HCT116 (cell line): ENCODE data around the gene GATB. TPM values are rescaled to one million over a fixed set of nuclear protein-coding genes. Genes with fewer than 3 reads are reported as not detected.
"Not testable (repeated sequence)": the region's sequence is repeated elsewhere in the genome, so short reads cannot be mapped to it uniquely, and the experiment has no call there.

Experiments
- ATAC-seq: fragments of 200-7000 bp; cut with Tn5 transposase; 2 replicates; pipeline ENCODE4 v1.9.1; 2020; ENCODE audit warnings: mild to moderate bottlenecking, moderate library complexity
- BruUV-seq: library from RNA; stranded (reverse); fragments of 400-500 nt; replicated peaks from 2 replicates; lab custom pipeline; 2021; lab: Mats Ljungman, UMichigan
- CTCF ChIA-PET: fragments of 300-600 bp; sonication (Branson Sonifier 250); formaldehyde crosslinking; loops from one replicate; lab custom pipeline; 2021; ENCODE audit warnings: antibody characterized with exemption; lab: Charles Lee
- POLR2A ChIA-PET: fragments of 300-600, 350-600 bp; sonication (Branson Sonifier 250); formaldehyde crosslinking; loops from one replicate; lab custom pipeline; 2021; ENCODE audit warnings: antibody characterized with exemption; lab: Charles Lee
- RAD21 ChIA-PET, 2 experiments: fragments of 300-600 bp; sonication (Branson Sonifier 250); formaldehyde crosslinking; loops; one replicate each; lab custom pipeline; 2023; ENCODE audit warnings: low total read pairs in 2 of 2; ENCODE audit not compliant: uncharacterized antibody in 2 of 2, unreplicated experiment in 2 of 2, low non-redundant PET in 1 of 2; lab: Charles Lee
- DNase-seq: peaks from one replicate; pipeline ENCODE4 v3.0.0-alpha.2; 2010; ENCODE audit warnings: low read depth, low spot score
- H2AFZ ChIP-seq: fragments of 200-600 bp; shearing (Covaris generic), sonication (generic); 2 replicates; pipeline ENCODE4 v1.6.1; 2017; ENCODE audit warnings: low read depth, mixed run types, mixed read lengths, antibody characterized with exemption, low read length; ENCODE audit not compliant: poor library complexity, severe bottlenecking
- H3K27ac ChIP-seq: 2 replicates; pipeline ENCODE4 v1.5.1; 2012; ENCODE audit warnings: low read depth, low read length
- H3K27me3 ChIP-seq: fragments of 200-600 bp; sonication (generic); 2 replicates; pipeline ENCODE4 v1.6.1; 2016; ENCODE audit warnings: mixed run types, low read length, mixed read lengths; ENCODE audit not compliant: insufficient read depth
- H3K36me3 ChIP-seq, 2 experiments: fragments of 200-500 bp in 1 of 2; fragments of 200-600 bp in 1 of 2; sonication (Bioruptor generic) in 1 of 2; sonication (generic) in 1 of 2; 2 replicates each; pipeline versions ENCODE4 v1.5.1 to v1.6.1; 2014 to 2016; ENCODE audit warnings: low read length in 2 of 2, inconsistent platforms in 1 of 2, mixed read lengths in 1 of 2, mixed run types in 1 of 2; ENCODE audit not compliant: insufficient read depth in 2 of 2, control insufficient read depth in 1 of 2
- H3K4me1 ChIP-seq, 2 experiments: fragments of 200-600 bp in 1 of 2; sonication (generic) in 1 of 2; 2 replicates each; pipeline versions ENCODE4 v1.5.1 to v1.6.1; 2012 to 2017; ENCODE audit warnings: low read length in 2 of 2, inconsistent platforms in 1 of 2, mild to moderate bottlenecking in 1 of 2, mixed read lengths in 1 of 2, mixed run types in 1 of 2, moderate library complexity in 1 of 2; ENCODE audit not compliant: insufficient read depth in 2 of 2, control insufficient read depth in 1 of 2
- H3K4me2 ChIP-seq: fragments of 200-600 bp; sonication (generic); 2 replicates; pipeline ENCODE4 v1.6.1; 2017; ENCODE audit warnings: mixed run types, low read length, mixed read lengths
- H3K4me3 ChIP-seq, 2 experiments: fragments of 200-600 bp in 1 of 2; sonication (generic) in 1 of 2; replicated peaks in 1 of 2; 2 replicates each; pipeline ENCODE4 v1.5.1; 2011 to 2016; ENCODE audit warnings: low read length in 2 of 2, control low read depth in 1 of 2, low read depth in 1 of 2, mild to moderate bottlenecking in 1 of 2, mixed read lengths in 1 of 2, mixed run types in 1 of 2
- H3K79me2 ChIP-seq: fragments of 200-600 bp; sonication (generic); 2 replicates; pipeline ENCODE4 v1.6.1; 2017; ENCODE audit warnings: mild to moderate bottlenecking, mixed run types, low read length, moderate library complexity, mixed read lengths; ENCODE audit not compliant: insufficient read depth
- H3K9ac ChIP-seq: fragments of 200-600 bp; sonication (generic); 2 replicates; pipeline ENCODE4 v1.6.1; 2016; ENCODE audit warnings: low read length, mixed read lengths
- H3K9me2 ChIP-seq: fragments of 200-600 bp; sonication (generic), shearing (Covaris generic); 2 replicates; pipeline ENCODE4 v1.6.1; 2017; ENCODE audit warnings: mixed run types, mild to moderate bottlenecking, moderate library complexity; ENCODE audit not compliant: insufficient read depth
- H3K9me3 ChIP-seq, 2 experiments: fragments of 200-500 bp in 1 of 2; fragments of 200-600 bp in 1 of 2; sonication (Bioruptor generic) in 1 of 2; sonication (generic) in 1 of 2; 2 replicates each; pipeline ENCODE4 v1.6.1; 2014 to 2017; ENCODE audit warnings: low read length in 2 of 2, mixed read lengths in 2 of 2, inconsistent platforms in 1 of 2, low read depth in 1 of 2, mild to moderate bottlenecking in 1 of 2, mixed run types in 1 of 2, moderate library complexity in 1 of 2; ENCODE audit not compliant: control insufficient read depth in 1 of 2, insufficient read depth in 1 of 2
- H4K20me1 ChIP-seq: fragments of 200-600 bp; sonication (generic), shearing (Covaris generic); 2 replicates; pipeline ENCODE4 v1.6.1; 2017; ENCODE audit warnings: mixed run types, mild to moderate bottlenecking, moderate library complexity; ENCODE audit not compliant: insufficient read depth
- CBX3 ChIP-seq: IDR thresholded peaks from 2 replicates; pipeline ENCODE4 v1.6.1; 2012; ENCODE audit warnings: low read depth
- CEBPB ChIP-seq: IDR thresholded peaks from 2 replicates; pipeline ENCODE4 v1.6.1; 2012; ENCODE audit warnings: low read depth
- EGR1 ChIP-seq: IDR thresholded peaks from 2 replicates; pipeline ENCODE4 v1.6.1; 2012; ENCODE audit warnings: low read depth
- ELF1 ChIP-seq: IDR thresholded peaks from 2 replicates; pipeline ENCODE4 v1.6.1; 2012; ENCODE audit warnings: low read depth, borderline replicate concordance
- FOSL1 ChIP-seq: IDR thresholded peaks from 2 replicates; pipeline ENCODE4 v1.6.1; 2012; ENCODE audit warnings: low read depth
- JUND ChIP-seq: IDR thresholded peaks from 2 replicates; pipeline ENCODE4 v1.6.1; 2012
- POLR2A ChIP-seq: IDR thresholded peaks from 2 replicates; pipeline ENCODE4 v1.7.0; 2011; ENCODE audit warnings: borderline replicate concordance; ENCODE audit not compliant: insufficient read depth, insufficient read length; ENCODE audit errors: extremely low read depth
- POLR2AphosphoS5 ChIP-seq: IDR thresholded peaks from 2 replicates; pipeline ENCODE4 v1.6.1; 2011; ENCODE audit warnings: mild to moderate bottlenecking, low read depth, low read length, moderate library complexity
- RAD21 ChIP-seq: IDR thresholded peaks from 2 replicates; pipeline ENCODE4 v1.6.1; 2012; ENCODE audit warnings: low read depth, mild to moderate bottlenecking
- SIN3A ChIP-seq: IDR thresholded peaks from 2 replicates; pipeline ENCODE4 v1.6.1; 2012; ENCODE audit warnings: low read depth
- SP1 ChIP-seq: IDR thresholded peaks from 2 replicates; pipeline ENCODE4 v1.6.1; 2012; ENCODE audit warnings: low read depth
- SRF ChIP-seq: IDR thresholded peaks from 2 replicates; pipeline ENCODE4 v1.6.1; 2012; ENCODE audit warnings: low read depth
- YY1 ChIP-seq: IDR thresholded peaks from 2 replicates; pipeline ENCODE4 v1.6.1; 2011; ENCODE audit warnings: low read length, low read depth, moderate library complexity, mild to moderate bottlenecking; ENCODE audit not compliant: insufficient replicate concordance; ENCODE audit errors: extremely low read depth
- ZFX ChIP-seq: fragments of 450-650 bp; IDR thresholded peaks from 2 replicates; pipeline ENCODE4 v1.6.1; 2017
- ZNF274 ChIP-seq: fragments of 200-500 bp; sonication (Bioruptor generic); IDR thresholded peaks from 2 replicates; pipeline ENCODE4 v1.6.1; 2014; ENCODE audit warnings: mild to moderate bottlenecking, low read depth, low read length, inconsistent platforms
- intact Hi-C: fragments of 100-400 bp; cut with micrococcal nuclease; formaldehyde crosslinking; loops from 2 replicates; pipeline ENCODE4 v1.10.0; 2022
- total RNA-seq: library from RNA; stranded (reverse); gene quantifications from one replicate; pipeline ENCODE4 v1.2.1, GENCODE V29; 2021; ENCODE audit not compliant: unreplicated experiment
- TF ChIP-seq, protein P1 (sequence below): IDR thresholded peaks from 2 replicates; pipeline ENCODE4 v1.6.1; 2011; ENCODE audit warnings: mild to moderate bottlenecking, low read length, moderate library complexity; ENCODE audit not compliant: insufficient replicate concordance; ENCODE audit errors: extremely low read depth
- TF ChIP-seq, protein P2 (sequence below): IDR thresholded peaks from 2 replicates; pipeline ENCODE4 v1.6.1; 2012; ENCODE audit warnings: low read depth
- TF ChIP-seq, protein P3 (sequence below): IDR thresholded peaks from 2 replicates; pipeline ENCODE4 v1.6.1; 2012

The GATB gene
- total RNA-seq, 1 experiment from 2014 or later: 29.3 TPM

DNA sequence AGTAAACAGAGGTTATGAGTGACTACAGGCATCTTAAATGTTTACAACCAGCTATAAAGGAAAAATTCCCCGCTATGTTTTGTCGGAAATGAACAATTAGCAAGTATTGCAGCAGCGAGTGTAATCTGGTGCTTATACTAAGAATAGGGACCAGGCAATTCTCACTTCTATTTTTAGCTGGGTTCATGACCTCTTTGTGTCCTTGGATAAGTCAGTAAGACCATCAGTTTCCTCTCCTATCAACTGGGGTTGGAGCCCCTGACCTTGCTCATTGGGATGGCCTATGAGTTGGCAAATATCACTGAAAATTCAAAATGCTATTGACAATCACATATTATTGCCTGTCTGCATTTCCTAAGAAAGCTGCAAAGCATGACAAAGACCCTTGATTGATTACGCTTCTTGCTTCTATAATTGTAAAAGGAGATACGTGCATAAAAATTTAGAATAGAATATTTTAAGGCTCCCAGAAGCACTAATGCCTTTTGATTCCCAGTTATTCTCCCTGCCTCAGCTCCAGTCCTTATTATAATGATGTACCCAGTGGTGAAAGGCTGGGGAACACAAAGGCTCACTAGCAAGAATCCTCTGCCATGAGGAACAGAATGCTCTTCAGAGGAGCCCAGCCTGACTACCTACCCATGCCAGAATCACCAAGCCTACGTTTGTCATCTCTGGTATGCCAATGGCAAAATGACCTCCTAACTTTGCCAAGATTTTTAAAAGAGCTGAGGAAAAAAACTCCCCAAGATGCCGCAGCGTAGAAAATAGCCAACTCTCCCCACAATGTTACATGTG lies 21.9 kb downstream of the GATB start:
- Histone ChIP-seq H3K4me3 (no peak overlapping the region), H3K9ac (no peak overlapping the region), H3K79me2 (no peaks in the 10 kb centered on the region), H3K4me1 (peaks cover 5 to 10% of the 10 kb centered on the region in 2 experiments), H3K36me3 (peaks cover 0 to 4% of the 10 kb centered on the region in 2 experiments; a peak in 1 of 4 replicates), H3K27ac (no peak overlapping the region), H2AFZ (no peak overlapping the region), H3K4me2 (no peak overlapping the region), H3K27me3 (no peaks in the 10 kb centered on the region), H3K9me3 (peaks cover 0 to 7% of the 10 kb centered on the region in 2 experiments; a peak in 1 of 4 replicates), H4K20me1 (no peaks in the 10 kb centered on the region), H3K9me2 (no peaks in the 10 kb centered on the region)
- CTCF ChIA-PET: no interaction called here
- no peak for DNase-seq
- no TSS peak for BruUV-seq
- RAD21 ChIA-PET: no interaction called here
- intact Hi-C loops: no loop called here
- POLR2A ChIA-PET: no interaction called here
- ATAC-seq: no peak
- TF ChIP-seq, protein P1, sequence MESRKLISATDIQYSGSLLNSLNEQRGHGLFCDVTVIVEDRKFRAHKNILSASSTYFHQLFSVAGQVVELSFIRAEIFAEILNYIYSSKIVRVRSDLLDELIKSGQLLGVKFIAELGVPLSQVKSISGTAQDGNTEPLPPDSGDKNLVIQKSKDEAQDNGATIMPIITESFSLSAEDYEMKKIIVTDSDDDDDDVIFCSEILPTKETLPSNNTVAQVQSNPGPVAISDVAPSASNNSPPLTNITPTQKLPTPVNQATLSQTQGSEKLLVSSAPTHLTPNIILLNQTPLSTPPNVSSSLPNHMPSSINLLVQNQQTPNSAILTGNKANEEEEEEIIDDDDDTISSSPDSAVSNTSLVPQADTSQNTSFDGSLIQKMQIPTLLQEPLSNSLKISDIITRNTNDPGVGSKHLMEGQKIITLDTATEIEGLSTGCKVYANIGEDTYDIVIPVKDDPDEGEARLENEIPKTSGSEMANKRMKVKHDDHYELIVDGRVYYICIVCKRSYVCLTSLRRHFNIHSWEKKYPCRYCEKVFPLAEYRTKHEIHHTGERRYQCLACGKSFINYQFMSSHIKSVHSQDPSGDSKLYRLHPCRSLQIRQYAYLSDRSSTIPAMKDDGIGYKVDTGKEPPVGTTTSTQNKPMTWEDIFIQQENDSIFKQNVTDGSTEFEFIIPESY: no peak
- no peak for TF ChIP-seq ELF1
- TF ChIP-seq, protein P2, sequence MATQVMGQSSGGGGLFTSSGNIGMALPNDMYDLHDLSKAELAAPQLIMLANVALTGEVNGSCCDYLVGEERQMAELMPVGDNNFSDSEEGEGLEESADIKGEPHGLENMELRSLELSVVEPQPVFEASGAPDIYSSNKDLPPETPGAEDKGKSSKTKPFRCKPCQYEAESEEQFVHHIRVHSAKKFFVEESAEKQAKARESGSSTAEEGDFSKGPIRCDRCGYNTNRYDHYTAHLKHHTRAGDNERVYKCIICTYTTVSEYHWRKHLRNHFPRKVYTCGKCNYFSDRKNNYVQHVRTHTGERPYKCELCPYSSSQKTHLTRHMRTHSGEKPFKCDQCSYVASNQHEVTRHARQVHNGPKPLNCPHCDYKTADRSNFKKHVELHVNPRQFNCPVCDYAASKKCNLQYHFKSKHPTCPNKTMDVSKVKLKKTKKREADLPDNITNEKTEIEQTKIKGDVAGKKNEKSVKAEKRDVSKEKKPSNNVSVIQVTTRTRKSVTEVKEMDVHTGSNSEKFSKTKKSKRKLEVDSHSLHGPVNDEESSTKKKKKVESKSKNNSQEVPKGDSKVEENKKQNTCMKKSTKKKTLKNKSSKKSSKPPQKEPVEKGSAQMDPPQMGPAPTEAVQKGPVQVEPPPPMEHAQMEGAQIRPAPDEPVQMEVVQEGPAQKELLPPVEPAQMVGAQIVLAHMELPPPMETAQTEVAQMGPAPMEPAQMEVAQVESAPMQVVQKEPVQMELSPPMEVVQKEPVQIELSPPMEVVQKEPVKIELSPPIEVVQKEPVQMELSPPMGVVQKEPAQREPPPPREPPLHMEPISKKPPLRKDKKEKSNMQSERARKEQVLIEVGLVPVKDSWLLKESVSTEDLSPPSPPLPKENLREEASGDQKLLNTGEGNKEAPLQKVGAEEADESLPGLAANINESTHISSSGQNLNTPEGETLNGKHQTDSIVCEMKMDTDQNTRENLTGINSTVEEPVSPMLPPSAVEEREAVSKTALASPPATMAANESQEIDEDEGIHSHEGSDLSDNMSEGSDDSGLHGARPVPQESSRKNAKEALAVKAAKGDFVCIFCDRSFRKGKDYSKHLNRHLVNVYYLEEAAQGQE: no peak
- TF ChIP-seq JUND: no peak
- TF ChIP-seq, protein P3, sequence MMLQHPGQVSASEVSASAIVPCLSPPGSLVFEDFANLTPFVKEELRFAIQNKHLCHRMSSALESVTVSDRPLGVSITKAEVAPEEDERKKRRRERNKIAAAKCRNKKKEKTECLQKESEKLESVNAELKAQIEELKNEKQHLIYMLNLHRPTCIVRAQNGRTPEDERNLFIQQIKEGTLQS: no peak
- TF ChIP-seq ZNF274: no peak
- no peak for TF ChIP-seq POLR2A
- no peak for TF ChIP-seq SIN3A
- no peak for TF ChIP-seq FOSL1
- TF ChIP-seq SRF: no peak
- TF ChIP-seq POLR2AphosphoS5: no peak
- TF ChIP-seq CBX3: no peak
- TF ChIP-seq YY1: no peak
- TF ChIP-seq SP1: no peak
- no peak for TF ChIP-seq EGR1
- no peak for TF ChIP-seq ZFX
- no peak for TF ChIP-seq CEBPB
- no peak for TF ChIP-seq RAD21

DNA sequence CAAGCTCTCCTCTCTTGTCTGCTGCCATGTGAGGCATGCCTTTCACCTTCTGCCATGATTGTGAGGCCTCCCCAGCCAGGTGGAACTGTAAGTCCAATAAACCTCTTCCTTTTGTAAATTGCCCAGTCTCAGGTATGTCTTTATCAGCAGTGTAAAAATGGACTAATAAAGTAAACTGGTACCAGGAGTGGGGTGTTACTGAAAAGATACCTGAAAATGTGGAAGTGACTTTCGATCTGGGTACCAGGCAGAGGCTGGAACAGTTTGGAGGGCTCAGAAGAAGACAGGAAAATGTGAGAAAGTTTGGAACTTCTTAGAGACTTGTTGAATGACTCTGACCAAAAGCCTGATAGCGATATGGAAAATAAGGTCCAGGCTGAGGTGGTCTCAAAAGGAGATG lies 24.0 kb downstream of the GATB start:
- H3K4me3 ChIP-seq, H3K27me3 ChIP-seq, RAD21 ChIA-PET, ATAC-seq, intact Hi-C loops, CTCF ChIA-PET, H4K20me1 ChIP-seq, H3K27ac ChIP-seq, H3K4me2 ChIP-seq, DNase-seq, H3K9me2 ChIP-seq, H3K79me2 ChIP-seq, POLR2A ChIA-PET, BruUV-seq, H2AFZ ChIP-seq, H3K4me1 ChIP-seq, H3K36me3 ChIP-seq, H3K9ac ChIP-seq, H3K9me3 ChIP-seq: not testable (repeated sequence)
